NCI-H1417 treated with DMSO at 0.1 percent for 48 hours (cell line): ENCODE data around the gene ATP8B3.

Source experiments
- DNase-seq: peaks from one replicate; lab custom pipeline; 2025; lab: John Stamatoyannopoulos, UW

Gene ATP8B3, protein sequence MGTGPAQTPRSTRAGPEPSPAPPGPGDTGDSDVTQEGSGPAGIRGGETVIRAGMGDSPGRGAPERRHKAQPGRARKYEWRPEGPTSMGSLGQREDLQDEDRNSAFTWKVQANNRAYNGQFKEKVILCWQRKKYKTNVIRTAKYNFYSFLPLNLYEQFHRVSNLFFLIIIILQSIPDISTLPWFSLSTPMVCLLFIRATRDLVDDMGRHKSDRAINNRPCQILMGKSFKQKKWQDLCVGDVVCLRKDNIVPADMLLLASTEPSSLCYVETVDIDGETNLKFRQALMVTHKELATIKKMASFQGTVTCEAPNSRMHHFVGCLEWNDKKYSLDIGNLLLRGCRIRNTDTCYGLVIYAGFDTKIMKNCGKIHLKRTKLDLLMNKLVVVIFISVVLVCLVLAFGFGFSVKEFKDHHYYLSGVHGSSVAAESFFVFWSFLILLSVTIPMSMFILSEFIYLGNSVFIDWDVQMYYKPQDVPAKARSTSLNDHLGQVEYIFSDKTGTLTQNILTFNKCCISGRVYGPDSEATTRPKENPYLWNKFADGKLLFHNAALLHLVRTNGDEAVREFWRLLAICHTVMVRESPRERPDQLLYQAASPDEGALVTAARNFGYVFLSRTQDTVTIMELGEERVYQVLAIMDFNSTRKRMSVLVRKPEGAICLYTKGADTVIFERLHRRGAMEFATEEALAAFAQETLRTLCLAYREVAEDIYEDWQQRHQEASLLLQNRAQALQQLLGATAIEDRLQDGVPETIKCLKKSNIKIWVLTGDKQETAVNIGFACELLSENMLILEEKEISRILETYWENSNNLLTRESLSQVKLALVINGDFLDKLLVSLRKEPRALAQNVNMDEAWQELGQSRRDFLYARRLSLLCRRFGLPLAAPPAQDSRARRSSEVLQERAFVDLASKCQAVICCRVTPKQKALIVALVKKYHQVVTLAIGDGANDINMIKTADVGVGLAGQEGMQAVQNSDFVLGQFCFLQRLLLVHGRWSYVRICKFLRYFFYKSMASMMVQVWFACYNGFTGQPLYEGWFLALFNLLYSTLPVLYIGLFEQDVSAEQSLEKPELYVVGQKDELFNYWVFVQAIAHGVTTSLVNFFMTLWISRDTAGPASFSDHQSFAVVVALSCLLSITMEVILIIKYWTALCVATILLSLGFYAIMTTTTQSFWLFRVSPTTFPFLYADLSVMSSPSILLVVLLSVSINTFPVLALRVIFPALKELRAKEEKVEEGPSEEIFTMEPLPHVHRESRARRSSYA (N-terminal part only)

DNA sequence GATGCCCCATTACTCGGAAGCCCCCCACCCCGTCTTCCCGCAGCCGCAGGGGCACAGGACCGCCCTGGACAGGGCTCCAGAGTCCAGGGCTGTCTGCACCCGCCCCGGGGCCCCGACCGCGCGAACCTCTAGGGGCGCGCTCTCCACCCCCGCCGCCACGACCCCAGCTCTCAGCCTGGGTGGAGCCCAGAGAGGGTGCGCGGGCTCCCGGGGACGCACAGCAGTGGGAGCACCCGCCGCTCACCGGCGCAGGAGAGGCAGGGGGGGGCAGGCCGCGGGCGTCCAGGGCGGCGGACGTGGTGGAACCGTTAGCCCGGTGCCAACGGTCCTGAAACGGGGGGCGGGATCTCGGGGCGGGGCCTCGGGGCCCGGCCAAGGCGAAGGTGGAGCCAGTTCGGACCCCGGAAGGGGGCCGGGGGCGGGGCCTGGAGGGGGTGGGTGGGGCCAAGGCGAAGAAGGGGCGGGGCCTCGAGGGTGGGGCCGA, at the start of gene ATP8B3:
Gene ATP8B3 (minus strand): TSS at position 335 of the 484 bp plus-strand sequence. CDS start 540 bp downstream, outside the sequence.
- DNase-seq, result no peak

DNA sequence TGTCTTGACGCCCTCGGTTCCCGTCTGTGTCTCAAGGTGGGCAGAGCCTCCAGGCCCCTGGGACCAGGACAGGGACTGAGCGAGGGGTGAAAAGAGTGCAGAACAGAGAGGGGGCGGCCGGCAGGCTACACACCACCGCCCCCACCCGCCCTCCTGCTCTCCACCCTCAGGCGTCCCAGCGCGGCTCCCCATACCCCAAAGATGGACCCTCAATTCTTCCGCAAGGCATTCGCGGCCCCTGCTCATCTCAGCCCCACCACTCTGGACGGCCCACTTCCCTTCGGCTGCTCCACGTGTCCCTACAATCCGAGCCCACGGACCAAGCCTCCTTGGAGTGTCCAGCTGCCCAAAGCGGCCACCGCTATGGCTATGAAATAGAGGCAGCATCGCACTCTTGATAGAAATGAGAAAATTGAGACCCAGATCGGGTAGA, 49.5 kb upstream of the ATP8B3 start:
- no peak for DNase-seq

DNA sequence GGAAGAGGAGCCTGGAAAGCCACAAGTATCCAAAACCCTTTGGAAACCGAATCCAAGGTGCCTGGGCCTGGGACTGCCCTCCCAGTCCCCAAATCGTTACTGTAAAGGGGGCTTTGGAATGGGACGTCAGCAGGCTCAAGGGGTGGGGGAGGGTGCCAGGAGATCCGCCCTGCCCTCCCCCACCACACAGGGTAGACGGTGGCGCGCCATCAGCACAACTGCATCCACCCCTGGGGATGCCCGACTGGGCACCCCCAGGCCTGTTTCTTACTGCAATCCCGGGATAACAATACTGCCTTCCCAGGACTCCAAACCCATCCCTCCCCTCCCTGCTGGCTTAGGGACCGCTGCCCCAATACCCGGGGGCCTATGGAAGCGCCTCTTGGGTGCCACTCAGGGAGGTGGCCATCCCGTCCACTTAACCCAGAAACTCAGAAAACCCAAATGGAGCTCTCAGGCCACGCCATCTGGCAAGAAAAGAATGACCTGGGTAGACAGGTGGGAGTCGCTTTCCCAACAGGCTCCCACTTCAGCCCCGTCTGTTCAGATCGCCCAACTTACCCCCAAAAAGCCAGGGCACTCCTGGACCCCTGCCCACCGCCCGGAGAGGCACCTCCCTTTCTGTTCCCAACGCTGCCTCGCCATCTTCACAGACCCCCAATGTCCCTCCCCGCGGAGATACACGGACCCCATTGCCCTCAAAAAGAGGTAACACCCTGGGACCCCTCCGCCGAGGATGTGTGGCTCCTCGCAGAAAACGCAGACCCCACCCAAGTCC, 48.9 kb upstream of the ATP8B3 start:
- DNase-seq, result no peak

DNA sequence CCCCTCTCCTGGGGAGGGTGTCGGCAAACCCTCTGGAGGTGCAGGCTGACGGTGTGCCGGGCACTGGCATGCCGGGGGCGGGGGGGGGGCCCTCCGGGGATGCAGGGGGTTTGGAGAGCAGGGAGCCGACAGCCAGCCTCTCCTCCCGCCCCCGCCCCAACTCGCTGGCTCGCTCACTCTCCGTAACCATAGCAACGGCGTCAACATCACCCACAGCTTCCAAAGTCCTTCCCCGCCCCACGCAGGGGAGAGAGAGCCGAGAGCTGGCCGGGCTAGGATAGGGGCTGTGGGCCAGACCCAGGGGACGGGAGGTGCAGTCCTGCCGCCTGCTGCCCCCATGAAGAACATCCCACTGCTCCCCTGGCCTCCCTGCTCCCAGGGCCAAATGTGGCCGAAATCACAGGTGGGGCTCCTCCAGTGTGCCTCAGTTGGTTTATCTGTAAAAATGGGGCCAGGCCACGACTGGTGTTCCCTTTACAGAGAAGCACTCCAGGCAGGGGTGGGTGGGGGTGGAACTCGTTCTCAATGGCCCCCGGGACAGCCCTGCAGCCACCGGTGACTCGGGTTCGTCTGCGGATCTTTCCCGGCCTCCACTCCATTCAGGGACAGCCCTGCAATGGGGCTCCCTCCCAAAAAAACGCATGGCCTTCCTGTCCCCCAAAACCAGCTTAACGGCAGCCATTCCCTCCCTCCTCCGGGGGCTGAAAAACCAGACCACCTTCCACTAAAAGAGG, 48.1 kb upstream of the ATP8B3 start:
- no peak for DNase-seq

DNA sequence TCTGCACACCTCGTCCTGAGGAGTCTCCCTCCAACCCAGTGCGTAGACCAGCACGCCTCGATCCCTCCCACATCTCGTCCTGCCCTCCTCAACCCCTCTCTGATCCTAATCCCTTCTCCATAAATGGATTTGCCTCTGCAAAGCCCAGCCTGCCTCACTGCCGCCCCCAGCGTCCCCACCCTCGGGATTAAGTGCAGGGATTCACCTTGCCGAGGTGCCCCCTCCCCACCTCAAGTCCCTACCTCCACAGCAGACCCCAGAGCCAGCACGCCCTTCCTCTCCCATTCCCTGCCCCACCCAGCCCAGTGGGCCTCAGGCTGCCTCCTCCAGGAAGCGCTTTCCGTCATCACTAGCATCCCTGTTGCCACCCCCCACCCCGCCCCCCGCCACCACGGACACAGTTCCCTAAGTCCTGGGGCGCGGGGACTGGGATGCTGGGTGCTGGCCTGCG, 47.3 kb upstream of the ATP8B3 start:
- no peak for DNase-seq

DNA sequence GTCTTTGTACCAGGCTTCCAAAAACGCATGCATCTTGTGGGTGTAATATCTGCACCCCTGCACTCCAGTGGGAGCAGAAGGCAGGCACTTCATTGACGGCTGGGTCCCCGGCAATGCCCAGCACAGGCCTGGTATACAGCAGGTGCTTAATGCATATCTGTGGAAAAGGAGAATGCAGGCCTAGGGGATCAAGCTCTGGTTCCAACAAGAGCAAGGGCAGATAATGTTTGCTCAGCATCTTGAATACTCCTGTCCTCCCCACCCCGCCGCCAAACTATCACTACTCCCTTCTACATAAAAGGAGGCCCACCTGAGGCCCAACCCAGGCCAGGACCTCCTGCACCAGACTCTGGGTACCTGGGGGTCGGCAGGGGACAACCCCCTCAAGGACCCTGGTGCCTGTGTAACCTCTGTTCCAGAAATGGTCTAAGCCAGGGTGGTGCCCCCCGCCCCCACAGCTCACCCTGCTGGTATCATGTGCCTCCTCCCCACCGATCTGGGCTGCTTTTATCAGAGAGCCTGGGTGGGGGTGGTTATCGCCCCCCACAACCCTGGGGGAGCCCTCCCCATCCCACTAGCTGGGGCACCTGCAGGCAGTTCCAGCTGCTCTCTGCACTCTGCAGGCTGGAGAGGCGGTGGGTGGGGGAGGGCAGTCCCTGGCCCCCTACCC, 46.5 kb upstream of the ATP8B3 start:
- no peak for DNase-seq

DNA sequence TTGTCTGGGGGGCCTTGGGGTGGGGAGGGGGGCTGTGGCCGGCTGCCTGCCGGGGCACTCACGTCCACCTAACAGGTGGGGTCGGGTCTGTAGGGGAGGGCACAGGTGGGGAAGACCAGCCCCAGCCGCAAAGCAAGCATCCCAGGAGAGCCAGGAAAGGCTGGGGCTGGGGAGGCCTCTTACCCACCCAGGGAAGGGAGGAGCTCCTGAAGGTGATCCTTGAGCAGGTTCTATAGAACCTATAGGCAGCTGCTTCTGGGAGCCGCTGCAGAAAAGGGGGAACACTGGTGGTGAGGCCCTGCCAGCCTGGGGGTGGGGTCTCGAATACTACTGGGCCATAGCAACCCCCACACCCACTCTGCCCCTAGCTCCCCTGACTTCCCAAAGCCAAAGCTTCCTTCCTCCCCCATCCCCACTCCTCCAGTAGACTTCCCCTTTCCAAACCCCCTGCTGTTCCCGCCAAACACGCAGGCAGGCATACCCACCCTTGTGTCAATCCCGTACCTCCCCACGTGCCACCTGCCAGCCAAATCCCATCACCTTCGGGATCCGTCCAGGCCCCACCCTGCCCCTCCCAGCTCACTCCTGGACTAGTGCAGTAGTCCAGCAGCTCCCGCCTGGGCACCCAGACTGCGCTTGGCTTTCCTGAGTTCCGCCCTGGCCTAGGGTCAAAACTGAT, 45.7 kb upstream of the ATP8B3 start:
- DNase-seq, result no peak

DNA sequence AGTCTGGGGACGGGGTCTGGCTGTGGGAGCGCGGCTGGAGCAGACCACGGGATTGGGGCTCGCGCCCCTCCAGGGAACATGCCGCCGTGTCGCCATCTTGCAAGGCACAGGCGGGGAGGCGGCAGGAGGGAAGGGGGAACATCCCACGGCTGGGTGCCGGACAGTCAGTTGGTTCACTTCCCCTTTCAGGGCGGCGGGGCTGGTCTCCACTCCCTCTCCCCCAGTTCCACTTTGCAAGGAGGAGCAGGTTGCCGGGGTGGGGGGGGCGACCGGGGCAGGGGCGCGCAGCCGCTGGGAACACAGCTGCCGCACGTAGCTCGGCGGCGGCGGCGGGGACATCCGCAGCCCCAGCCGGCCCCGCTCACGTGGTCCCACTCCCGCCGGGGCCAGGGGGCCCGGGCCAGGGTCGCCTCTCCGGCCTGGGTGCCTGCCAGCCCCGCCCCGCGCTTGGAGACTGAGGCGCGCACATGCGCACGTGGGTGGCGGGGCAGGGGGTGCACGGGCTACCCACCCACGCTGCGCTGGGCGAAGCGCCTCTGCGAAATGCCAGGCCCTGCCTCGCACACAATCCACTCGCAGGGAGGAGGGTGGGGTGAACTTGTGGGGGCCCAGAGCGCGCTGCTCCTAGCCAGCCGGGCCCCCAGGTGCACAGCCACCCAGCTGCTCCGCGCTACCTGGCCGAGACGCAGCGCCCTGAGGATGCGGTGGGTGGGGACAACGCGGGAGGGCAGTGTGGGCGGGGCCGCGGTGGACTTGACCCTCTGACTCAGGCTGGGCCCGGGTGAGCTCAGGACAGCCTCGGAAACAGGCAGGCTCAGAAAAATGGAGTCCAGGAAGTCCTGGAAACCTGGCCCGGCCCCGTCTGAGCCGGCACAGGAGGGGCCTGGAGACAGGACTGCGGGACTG, 44.9 kb upstream of the ATP8B3 start:
- DNase-seq, result no peak

DNA sequence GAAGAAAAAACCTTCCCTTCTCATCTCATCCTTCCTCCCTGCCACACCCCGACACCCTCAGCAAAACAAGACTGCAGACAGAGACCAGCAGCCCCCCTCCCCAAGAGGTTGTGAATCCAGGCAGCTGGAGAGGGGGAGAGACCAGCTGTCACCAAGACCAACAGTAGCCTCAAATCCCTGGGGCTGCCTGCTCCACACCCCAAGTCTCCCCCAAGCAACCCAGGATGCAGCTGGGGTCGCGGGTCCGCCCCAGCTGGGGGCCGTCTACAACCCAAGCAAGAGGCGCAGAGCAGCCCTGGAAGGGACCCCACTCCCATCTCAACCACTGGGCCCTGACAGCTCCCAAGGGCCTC, 44.2 kb upstream of the ATP8B3 start:
- DNase-seq, result no peak

DNA sequence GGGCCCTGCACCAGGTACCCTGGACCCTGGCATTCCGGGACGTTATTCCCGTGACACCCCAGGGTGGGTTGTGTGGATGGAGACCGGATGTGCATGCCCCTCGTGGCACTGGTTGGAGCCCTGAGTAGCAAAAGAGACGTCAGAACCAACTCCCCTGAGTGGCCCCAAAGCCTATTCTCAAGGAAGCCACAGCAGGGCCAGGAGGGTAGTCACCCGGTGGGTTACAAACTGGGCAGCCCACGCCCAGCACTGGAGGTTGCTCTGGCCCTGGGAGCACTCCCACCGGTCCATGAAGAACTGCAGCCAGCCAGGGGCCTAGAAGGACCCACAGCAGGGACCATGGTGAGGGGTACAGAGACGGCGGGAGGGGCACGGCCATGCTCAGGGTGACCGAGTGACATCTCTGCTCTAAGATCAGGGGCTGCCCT, 43.8 kb upstream of the ATP8B3 start:
- no peak for DNase-seq

DNA sequence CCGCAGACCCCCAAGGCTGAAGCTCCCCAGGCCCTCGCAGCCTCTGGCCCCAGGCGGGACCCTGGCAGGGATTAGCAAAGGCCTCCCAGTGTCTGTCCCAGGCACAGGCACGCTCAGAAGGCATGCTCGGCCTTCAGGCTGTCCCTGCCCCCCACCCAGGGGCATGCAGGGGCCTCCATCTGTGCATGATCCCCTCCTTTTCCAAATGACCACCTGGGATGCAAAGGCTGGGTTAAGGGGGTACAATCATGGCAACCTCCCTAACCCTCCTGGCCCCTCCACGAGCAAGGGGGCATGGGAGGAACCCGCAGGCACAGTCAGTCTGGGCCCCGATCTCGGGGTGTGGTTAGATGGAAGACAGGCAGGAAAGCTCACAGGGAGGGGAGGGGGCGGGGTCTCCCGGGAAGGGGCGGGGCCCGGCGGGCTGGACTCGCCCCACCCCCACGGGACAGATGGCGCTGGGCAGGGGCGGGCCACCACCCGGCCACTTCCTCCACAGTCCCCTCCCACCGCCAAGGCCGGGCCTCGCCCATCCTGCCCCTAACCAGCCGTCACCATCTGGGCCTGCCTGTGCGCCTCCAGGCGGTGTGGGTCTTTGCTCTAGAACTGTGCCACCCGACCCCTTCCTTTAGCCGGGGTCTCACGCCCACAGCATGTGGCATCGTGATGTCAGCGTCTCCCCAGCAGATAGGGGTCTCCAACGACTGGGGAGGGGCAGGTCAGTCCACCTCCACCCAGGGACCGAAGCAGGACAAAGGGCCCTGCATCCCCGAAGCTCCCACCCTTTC, 43.2 kb upstream of the ATP8B3 start:
- DNase-seq, result no peak

DNA sequence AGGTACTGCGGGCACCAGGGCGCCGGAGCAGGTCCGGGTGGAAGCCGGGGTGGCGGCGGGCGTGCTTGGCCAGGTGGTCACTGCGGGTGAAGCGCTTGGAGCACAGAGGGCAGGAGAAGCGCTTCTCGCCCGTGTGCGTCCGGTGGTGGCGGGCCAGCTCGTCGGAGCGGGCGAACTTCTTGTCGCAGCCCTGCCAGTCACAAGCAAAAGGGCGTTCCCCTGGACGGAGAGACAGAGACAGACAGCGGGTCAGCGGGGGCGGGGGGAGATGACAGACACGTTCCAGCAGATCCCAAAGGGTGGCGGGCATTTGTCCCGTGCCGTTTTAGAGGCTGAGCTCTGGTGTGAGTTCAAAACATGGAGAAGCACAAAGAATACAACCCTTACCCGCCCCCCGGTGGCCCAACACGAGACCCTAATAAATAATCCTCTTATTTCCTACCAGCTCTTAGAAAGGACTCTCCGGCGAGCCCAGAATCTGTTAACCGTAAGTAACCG, 42.5 kb upstream of the ATP8B3 start:
- no peak for DNase-seq

DNA sequence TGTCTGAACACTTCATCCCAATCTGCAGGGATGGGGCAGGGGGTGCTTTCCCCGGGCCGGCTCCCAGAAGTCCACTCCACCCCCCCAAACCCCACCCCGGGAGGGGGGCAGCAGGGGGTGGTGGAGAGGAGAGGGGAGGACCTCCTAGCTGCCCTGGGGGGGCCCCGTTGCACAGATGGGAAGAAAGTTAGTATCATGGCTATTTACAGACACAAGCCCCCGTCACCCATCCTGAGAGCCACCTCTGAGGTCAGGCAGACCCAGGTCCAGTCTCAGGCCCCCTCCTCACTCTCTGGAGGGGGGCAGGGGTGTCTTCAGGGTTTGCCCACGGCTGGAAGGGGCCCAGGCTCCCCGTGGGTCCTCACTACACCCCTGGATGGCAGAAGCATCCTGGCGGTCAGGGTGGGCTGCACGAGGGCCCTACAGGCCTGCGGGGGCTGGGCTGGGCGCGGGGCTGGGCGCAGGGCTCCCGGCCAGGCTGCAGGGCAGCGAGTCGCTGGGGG, 42.0 kb upstream of the ATP8B3 start:
- DNase-seq, result no peak

DNA sequence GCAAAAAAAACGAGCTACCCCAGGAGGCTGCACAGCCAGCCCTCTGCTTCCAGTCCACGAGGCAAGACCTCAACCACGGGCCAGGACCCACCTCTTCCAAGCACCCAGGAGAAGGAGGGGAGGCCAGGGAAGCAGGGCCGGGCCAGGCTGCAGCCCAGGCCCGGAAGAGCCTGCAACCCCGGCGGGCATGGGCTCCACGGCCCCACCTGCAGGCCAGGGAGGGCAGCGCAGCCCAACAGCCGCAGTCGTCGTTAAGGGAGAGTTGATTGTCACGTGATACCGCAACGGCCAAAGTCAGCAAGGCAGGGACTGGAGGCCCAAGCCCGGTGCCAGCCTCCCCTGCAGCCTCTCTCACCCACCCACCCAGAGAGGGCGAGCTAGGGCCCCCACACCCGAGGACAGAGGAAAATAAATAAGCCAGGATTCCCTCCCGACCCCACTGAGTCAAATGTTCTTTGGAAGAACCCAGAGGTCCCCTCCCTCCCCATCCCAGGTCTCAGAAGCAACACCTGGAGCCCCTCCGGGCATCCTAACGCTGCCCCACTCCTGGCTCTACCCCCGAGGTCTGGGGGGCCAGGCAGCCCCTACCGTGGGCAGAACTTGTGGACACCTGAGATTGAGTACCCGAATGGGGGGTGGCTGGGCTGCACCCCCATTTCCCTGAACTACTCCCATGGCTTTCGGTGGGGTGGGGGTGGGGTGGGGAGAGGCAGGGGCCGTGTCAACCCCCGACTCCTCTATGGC, 41.4 kb upstream of the ATP8B3 start:
- DNase-seq, result no peak

DNA sequence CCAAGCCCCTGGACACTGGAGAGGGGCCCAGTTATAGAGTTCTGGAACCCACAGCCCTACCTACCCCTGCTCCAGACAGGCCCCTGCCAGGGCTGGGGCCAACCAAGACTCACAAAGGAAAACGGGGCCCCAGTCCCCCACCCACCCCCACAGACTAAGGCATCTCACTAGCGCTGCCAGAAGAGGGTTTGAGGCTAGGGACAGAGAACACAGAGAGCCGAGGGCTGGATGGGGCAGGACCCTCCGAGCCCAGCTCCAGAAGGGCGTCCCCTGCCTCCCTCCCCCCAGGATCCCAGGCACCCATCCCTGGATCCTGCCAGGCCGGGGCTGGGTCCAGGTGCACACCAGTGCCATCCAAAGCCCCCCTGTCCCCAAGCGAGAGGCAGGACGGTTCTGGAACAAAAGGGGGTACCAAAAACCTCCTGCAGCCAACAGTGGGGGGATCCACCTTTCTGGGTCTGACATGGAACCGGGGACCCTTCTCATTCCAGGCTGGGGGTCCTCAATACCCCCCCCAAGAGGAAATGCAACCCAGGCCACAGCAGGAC, 40.6 kb upstream of the ATP8B3 start:
- no peak for DNase-seq
